Activated T-helper 9 cell treated with anti-CD3 and anti-CD28 coated beads, Interleukin-2, amount 50 U/mL, for 16 hours (primary cell): ENCODE results near the gene XRCC4.

Source experiments
- DNase-seq: peaks from one replicate; pipeline ENCODE4 v3.0.0-alpha.2; 2020; ENCODE audit warnings: low read depth

The XRCC4 gene

DNA sequence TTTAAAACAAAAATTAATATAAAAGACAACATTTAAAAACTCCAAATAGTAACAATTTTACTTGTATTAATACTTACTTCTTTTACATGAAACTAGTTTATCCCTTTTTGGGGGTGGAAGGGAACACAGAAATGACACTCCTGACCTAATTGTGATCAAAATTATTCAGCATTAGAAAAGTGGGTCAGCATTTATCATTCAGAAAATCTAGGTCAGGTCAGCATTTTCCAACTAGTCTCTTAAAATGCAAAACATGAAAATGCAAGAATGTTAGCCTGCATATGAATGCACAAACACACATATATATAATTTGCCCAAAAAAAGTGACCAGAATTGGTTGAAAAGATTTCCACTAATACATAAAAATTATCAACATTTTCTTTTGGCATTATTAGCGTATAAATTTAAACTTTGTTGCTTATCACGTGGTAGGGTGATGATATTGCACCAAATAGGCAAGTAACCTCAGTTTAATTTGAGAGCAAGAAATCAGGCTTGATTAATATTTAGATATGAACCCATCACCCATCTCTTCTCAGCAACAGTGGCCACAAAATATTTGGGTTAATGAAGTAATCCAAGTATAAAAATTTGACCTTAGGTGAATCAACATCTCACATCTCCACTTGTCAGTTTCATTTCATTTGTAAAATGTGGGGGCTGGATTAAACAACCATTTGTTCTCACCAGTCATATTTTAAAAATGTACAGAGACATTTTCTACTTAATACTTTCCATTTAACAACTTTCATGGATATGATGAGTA is 5.9 kb upstream of the XRCC4 start:
- no peak for DNase-seq

DNA sequence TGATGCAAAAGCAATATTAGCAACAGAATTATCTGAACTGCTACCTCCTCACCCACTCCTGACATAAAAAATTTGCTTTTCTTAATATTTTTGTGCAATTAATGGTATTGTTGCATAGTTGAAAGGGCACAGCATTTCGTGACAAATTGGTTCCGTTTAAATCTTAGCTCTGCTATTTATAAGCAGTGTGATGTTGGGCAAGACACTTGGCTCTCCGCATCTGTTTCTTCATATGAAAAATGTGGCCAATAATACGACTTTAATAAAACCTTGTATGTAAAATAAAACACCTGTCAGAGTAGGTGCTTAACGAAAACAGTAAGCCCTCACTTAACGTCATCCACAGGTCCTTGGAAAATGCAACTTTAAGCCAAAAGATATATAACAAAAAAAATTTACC is 4.4 kb upstream of the XRCC4 start:
- no peak for DNase-seq

DNA sequence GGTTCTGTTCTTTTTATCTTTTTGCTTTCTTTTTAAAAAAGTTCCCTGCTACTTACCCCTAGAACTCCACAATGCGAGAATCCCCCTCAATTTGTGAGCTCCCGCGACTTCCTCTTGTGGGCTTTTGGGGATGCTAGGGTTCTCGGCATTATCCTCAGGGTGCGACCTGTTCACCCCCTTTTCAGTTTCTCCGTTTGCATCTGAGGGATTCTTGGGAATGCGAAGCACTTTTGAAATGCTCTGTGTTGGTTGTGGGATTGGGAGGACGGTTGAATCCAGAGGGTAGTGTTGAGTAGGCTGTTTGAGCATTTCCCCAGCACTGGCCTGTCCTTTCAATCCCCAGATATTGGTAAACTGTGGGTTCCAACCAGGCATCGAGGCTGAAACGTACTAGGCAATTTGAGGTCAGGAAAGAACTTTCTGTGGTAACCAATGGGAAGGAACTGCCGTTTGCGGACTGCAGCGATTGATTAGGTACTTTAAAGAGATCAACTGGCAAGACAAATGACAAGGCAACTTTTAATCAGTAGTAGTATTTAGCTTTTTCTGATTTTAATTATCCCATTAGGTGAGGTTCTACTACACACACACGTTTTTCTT is 415 bp downstream of the XRCC4 start:
- DNase-seq: no peak

DNA sequence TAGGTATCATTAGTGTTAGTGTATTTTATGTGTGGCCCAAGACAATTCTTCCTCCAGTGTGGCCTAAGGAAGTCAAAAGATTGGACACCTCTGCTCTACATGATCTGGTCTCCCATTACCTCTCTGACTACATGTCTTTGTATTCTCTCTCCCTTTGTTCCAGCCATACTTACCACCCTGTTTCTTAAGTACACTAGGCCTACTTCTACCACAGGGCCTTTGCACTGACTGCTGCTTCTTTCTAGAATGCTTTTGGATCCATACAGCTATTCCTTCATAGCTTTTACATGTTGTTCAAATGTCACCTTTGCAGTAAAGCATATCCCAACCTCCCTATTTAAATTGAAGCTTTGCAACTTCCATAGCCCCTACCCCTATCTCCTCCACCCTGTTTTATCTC is 5.4 kb downstream of the XRCC4 start:
- no peak for DNase-seq

DNA sequence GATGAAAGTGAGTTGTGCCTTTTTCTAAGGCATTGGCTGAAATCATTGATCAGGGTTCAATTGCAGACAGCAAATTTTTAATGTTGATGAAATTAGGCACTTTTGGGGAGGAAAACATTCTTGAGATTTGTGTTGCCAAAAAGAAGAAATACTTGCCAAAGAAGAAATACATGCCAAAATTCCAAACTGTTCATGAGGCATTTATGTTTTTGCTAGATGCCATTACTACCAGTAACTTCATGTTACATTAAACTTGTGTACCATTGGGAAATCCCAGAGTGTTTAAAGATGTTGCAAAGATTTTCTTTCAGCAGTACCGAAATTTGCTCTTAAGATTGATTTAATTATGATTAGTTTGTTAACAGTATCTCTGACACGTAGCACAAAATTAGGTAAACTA is 7.0 kb downstream of the XRCC4 start:
- DNase-seq: no peak

DNA sequence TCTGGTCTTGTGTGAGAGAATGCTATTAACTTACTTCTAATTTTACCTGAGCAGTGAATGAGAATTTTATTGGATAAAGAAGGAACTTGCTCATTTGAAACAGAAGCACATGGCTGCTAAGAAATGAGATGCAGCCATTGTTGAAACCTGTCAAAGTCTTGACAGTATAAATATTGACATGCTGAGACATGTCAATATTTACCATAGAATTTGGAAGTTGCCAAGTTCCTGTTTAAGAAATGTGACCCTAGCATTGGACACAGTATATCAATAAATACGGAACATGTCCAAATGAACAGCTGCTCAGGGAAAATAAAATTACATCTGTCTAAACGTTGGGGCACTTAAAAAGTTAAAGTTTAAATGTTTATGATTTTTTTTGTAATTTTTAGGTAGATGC is 7.8 kb downstream of the XRCC4 start:
- DNase-seq: no peak

DNA sequence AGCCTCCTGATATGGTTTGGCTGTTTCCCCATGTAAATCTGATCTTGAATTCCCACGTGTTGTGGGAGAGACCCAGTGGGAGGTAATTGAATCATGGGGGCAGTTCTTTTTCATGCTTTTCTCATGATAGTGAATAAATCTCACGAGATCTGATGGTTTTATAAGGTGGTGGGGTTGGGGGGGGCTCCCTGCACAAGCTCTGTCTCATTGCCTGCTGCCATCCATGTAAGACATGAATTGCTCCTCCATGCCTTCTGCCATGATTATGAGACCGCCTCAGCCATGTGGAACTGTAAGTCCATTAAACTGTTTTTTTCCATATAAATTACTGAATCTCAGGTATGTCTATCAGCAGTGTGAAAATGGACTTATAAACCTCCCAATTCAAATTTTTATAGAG is 12.8 kb downstream of the XRCC4 start:
- no peak for DNase-seq

DNA sequence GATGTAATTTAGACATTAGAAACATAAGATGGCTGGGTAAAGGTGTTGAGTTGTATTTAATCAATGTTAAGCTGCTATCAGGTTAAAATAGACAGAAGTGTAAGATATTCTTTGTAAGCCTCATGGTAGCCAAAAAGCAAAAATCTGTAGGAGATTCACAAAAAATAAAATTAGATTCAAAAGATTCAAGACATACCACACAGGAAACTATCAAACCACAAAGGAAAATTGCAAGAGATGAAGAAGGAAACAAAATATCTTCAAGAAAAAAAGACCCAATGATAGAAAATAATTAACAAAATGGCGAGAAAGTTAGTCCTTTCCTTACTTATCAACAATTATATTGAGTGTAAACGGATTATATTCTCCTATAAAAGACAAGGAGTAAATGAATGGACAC is 15.3 kb downstream of the XRCC4 start:
- DNase-seq: no peak

DNA sequence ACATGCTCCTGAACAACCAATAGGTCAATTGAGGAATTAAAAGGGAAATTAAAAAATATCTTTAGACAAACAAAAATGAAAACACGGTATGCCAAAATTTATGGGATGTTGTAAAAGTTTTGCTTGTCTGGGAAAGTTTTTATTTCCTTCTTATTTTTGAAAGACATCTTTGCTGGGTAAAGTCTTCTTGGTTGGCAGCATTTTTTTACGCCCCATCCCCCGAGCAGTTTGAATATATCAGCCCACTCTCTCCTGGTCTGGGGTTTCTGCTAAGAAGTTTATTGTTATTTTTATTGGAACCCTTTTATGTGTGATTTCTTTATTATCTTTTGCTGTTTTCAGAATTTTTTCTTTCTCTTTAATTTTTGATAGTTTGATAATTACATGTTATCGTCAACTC is 16.3 kb downstream of the XRCC4 start:
- no peak for DNase-seq

DNA sequence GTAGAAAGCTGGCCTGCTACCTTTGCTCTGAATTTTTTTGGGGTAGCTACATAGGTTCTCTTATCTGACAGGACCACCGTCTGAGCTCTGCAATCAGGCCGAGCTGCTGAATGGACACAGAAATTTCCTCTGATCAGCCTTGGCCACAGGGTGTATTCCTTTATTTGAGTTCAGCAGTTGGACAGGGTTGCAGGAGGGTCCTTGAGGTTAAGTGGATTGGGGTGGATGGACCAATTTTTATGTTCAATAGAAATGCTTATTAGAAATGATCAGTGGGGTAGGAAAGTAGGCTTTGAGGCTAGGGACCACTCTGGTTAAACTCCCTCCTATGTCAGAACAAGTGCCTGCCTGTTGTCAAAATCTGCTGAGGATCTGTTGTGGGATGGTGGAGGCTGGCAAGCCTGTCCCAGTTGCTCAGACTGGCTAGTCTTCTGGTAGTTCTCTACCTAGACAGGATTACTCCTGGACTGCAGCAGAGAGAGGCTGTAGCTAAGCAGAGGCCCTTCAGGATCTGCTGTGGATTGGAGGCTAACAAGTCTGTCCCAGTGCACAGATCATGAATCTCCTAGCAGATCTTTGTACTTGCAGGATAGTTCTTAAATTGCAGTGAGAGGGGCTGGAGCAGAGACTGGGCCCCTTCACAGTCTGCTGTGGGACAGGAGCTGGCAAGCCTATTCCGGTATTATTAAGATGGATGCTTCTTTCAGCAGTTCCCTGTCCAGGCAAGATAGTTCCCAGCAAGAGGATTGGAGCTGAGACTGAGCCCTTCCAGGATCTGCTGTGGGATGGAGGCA is 18.0 kb downstream of the XRCC4 start:
- DNase-seq: no peak

DNA sequence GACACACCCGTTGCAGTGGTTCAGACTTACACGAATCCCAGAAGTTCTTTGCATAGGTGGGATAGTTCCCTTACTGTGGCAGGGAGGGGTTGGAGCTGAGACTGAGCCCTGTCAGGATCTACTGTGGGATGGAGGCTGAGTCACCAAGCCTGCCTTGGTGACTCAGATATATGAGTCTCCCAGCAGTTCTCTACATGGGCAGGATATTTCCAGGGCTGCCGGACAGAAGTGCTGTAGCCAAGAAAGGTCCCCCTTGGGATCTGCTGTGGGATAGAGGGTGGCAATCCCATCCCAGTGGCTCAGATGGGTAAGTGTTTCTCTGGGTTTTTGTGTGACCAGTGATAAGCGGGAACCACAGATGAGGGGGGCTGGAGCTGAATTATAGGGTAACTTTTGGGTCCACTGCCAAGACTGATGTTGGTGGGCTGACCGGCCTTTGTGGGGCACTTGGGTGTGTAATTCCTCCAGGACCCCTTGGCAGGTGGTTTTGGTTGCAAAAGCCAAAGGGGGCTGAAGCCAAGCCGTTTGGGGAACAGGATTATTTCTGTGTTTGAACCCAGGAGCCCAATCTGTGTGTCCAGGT is 18.7 kb downstream of the XRCC4 start:
- no peak for DNase-seq

DNA sequence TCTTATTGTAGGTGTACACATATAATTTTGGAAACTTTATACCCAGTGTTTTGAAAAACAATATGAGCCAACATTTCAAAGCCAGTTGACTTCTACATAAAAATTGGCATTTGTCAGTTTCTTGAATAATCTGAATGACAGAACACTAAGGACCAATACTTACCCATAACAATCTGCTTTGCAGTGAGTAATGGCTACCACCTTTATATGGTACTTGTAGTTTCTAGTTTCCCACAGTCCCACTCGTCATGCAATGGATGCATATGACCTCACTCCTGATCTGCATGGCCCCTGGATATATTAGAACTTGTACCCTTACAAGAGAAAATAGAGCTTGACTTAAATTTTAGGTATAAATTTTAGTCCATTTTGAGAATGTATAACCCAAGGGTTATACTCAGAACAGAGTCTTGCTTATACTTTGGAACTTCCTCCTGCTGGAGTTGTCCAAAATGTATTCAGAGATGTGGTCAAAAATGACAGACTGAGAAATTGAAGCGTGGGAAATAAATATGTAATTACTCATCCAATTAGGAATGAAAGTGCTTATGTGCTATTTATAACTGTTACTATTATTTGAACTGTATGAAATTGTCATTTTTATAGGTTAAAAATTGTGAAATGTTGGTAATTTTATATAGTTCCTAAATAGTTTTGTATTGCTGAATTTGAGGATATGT is 19.5 kb downstream of the XRCC4 start:
- DNase-seq: no peak

DNA sequence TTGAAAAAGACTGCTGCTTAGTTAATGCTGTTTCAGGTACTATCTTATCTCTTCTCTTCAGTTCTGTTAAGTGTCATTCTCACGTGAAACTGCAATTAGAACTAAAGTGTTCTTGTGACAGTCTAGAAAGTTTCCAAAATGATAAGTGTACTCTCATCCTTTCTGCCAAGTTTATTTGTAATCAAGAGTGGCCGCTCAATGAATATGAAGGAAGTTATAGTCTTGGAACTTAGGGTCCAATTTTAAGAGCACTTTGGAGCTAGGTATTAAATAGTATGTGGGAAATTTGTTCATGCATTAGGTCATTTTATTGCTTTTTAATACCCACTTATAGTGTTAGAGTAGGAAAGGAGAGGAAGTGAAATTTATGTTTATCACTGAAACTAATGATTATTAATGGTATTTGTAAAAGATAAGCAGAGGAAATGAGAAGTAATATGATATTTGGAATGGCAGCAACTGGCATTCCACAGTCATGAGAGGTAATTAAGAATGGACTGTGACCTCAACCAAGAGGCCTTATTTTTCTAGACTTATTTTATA is 20.4 kb downstream of the XRCC4 start:
- no peak for DNase-seq

DNA sequence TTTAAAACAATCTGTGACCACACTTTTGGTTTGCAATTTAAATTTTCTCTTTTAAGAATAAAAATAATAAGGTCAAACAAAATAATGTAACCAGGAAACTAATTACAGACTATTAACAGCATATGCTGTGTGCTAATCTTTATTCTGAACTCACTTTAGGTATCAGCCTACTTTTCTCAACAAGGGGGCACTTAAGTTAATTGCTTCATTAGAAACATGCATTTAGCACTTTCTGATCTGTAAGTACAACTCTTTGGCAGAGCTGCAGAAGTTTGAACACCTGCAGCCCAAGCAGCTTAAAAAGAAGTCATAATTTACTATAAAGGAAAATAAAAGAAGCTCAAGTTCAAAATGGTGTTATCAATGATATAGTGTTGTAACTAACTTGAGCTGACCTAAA is 21.7 kb downstream of the XRCC4 start:
- DNase-seq: no peak

DNA sequence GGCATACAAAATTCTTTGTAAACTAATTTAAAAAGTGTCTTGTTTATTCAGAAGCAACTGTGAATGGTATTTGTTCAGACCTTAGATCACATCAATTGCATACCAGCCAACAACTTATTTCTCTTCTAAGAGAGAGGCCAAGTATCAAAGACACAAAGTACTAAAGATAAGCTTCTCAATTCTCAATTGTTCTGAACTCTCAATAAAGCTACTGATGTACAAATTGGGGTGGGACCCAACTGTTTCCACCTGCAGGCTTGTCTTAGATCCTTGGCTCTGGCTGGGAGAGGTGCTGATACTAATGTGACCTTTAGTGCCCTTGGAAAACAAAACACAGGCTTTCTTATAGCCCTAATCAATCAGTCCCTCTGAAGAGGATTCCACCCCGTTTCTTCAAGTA is 22.1 kb downstream of the XRCC4 start:
- DNase-seq: no peak

DNA sequence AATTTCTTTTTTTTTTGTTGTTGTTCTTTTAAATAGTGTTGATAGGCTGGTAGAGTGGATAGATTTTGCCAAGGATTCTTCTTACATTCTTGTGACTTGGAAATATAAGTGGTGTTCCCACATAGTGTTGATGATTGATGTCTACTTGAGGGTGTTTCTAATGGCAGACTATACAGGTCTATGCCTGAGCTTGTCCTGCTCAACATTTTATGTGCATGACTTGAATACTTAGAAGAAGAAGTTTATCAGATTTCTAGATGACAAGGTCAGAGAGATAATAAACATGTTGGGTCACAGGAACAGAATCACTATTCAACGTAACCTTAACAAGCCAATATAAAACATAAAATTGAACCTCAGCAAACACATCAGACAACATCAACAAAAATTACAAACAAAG is 24.2 kb downstream of the XRCC4 start:
- no peak for DNase-seq

DNA sequence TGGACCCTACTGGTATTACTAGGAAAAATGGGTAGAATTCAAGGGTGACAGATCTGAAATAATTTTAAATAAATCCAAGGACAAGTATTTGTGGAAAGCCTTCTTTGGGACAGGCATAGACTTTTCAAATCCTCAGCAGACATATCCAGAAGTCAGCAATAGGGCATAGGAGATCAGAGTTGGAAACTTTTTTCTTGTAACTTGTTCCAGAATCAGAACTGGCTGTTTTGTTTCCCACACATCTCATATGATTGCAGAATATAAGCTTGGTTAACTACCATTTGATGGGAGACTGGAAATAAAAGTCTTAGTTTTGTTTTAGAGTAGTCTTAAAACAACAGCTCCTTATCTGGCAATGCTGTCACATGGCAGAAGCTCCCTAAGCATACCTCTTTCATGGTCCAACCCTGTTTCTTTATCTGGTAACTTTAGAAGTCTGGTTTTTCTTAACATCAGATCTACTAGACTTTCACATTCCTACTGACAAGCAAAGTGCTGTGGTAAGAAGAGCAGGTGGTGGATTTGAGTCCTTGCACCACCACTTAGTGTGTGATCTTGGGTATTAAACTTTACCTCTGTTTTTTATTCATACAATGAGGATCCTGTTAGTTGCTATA is 25.1 kb downstream of the XRCC4 start:
- no peak for DNase-seq

DNA sequence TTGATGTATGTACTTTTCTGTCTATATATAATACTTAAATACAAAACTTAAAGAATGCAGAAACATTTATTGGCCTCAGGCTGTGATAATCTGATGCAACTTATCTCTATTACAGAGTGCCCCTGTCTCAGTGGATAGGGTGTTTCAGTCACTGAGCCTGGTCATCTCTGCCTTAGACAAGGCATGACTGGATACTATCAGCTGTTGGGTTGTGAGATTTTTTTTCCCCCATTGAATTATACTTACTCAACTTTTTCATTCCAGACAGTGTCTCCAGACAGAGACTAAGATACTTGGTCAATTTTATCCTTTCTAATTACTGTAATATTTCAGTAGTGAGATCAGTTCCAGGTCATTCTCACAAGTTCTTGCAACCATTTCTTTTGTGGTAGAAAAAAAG is 26.7 kb downstream of the XRCC4 start:
- DNase-seq: no peak

DNA sequence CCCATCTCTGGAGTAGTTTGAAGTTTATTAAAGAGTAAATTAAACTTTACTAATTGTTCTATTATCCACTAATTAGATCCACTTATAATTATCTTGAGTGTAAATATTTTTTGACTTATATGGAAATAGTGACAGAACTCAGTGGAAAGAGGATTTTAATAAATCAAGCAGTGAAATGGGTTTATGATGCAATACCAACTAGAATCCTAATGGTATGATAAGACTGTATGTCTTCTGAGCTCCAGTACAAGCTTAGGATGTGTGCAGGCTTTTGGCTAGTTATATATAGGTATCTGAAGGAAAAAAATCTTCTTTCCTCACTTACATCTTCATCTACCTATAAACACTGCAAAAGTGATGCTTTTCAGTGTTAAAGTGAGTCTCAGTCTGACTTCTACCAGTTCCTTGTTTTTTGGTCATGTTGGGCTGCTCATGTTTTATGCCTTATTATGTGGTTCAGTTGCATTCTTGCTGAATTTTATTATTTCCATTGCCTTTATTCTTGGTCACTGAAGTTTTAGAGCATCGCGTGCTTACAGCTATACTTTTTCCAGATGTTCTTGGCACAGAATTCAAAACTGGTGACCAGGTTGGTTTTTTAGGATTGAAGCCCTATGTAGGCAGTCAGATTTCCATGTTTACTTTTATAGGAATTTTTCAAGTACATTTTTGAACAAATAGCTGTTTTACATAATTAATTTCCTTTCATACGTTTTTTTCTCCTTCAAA is 30.5 kb downstream of the XRCC4 start:
- DNase-seq: no peak

DNA sequence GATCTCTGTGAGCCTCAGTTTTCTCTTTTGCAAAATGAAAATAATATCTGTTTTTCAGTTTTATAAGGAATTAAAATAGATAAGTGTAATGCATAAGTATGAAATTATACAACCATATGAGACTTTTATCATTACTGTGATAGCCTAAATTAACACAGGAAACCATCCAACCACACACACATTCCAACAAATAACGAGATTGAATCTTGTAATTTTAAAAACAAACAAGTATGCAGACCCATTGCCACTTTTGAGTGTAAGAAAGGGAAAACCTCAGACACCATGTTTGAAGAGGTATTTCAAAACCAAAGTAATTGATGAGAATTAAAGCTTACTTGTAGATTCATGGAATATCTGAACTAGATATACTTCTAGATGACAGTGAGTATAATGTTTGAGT is 32.0 kb downstream of the XRCC4 start:
- DNase-seq: no peak

DNA sequence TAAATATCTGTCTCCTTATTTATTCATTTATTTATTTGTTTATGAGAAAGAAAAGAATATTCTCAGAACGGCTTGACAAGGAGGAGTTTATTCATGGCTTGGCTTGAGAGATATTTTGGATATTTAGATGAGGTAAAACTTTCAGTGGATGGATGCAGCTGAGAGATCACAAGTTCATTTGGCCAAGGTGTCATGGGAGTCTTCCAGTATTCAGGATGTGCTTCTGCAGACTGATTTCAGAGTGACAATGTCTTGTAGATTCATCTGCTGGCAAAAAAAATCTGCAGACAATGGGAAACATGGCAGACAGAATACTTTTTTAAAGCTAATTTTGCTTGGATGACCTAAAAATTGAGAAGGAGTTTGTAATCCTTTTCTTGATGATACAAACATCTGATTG is 38.5 kb downstream of the XRCC4 start:
- DNase-seq: no peak
